Ishikawa (cell line): Measurements from ENCODE around the gene BIRC5.

Experiments
- CEBPB ChIP-seq: IDR thresholded peaks from 2 replicates; pipeline ENCODE4 v1.6.1; 2012
- CREB1 ChIP-seq: IDR thresholded peaks from 2 replicates; pipeline ENCODE4 v1.6.1; 2012; ENCODE audit warnings: low read depth
- EGR1 ChIP-seq: IDR thresholded peaks from 2 replicates; pipeline ENCODE4 v1.6.1; 2012
- EP300 ChIP-seq: IDR thresholded peaks from 2 replicates; pipeline ENCODE4 v1.6.1; 2012; ENCODE audit warnings: borderline replicate concordance
- FOXM1 ChIP-seq: IDR thresholded peaks from 2 replicates; pipeline ENCODE4 v1.6.1; 2012; ENCODE audit warnings: low read depth, borderline replicate concordance
- NFIC ChIP-seq: IDR thresholded peaks from 2 replicates; pipeline ENCODE4 v1.6.1; 2012
- RAD21 ChIP-seq: IDR thresholded peaks from 2 replicates; pipeline ENCODE4 v1.6.1; 2012; ENCODE audit warnings: low read depth
- TAF1 ChIP-seq: IDR thresholded peaks from 2 replicates; pipeline ENCODE4 v1.6.1; 2012; ENCODE audit warnings: low read depth, mild to moderate bottlenecking
- TCF12 ChIP-seq: IDR thresholded peaks from 2 replicates; pipeline ENCODE4 v1.6.1; 2012; ENCODE audit warnings: low read depth
- TEAD4 ChIP-seq: IDR thresholded peaks from 2 replicates; pipeline ENCODE4 v1.6.1; 2012
- YY1 ChIP-seq: IDR thresholded peaks from 2 replicates; pipeline ENCODE4 v1.6.1; 2012; ENCODE audit warnings: low read depth
- ZBTB7A ChIP-seq: IDR thresholded peaks from 2 replicates; pipeline ENCODE4 v1.6.1; 2012; ENCODE audit warnings: low read depth
- TF ChIP-seq, protein P1 (sequence below): IDR thresholded peaks from 2 replicates; pipeline ENCODE4 v1.6.1; 2012
- TF ChIP-seq, protein P2 (sequence below): IDR thresholded peaks from 2 replicates; pipeline ENCODE4 v1.6.1; 2012
- TF ChIP-seq, protein P3 (sequence below): IDR thresholded peaks from 2 replicates; pipeline ENCODE4 v1.6.1; 2012; ENCODE audit warnings: low read depth, mild to moderate bottlenecking

The BIRC5 gene

DNA sequence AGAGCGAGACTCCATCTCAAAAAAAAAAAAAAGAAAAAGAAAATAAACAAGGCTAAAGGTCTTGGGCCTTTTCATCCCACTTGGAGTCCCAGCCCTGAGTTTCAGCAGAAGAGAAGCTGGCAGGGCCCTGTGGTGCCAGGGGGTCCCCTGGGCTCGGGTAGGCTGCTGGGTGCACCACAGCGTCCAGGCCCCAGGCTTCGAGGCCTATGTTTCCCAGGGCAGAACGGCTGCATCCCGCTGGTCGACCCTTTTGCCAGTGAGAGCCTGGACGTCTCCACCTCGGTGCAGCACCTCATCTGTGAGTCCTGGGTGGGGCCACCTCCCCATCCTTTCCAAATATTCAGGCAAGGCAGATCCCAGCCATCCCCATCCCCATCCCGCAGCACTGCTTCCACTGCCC lies 19.6 kb downstream of the BIRC5 start:
- TF ChIP-seq FOXM1 (no peak), YY1 (no peak), TEAD4 (no peak), TCF12 (no peak), EP300 (no peak), EGR1 (no peak), CEBPB (no peak), NFIC (no peak), ZBTB7A (no peak), CREB1 (no peak), TAF1 (no peak), RAD21 (no peak)
- TF ChIP-seq, protein P1, sequence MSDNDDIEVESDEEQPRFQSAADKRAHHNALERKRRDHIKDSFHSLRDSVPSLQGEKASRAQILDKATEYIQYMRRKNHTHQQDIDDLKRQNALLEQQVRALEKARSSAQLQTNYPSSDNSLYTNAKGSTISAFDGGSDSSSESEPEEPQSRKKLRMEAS: no peak
- TF ChIP-seq, protein P2, sequence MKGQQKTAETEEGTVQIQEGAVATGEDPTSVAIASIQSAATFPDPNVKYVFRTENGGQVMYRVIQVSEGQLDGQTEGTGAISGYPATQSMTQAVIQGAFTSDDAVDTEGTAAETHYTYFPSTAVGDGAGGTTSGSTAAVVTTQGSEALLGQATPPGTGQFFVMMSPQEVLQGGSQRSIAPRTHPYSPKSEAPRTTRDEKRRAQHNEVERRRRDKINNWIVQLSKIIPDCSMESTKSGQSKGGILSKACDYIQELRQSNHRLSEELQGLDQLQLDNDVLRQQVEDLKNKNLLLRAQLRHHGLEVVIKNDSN: no peak
- TF ChIP-seq, protein P3, sequence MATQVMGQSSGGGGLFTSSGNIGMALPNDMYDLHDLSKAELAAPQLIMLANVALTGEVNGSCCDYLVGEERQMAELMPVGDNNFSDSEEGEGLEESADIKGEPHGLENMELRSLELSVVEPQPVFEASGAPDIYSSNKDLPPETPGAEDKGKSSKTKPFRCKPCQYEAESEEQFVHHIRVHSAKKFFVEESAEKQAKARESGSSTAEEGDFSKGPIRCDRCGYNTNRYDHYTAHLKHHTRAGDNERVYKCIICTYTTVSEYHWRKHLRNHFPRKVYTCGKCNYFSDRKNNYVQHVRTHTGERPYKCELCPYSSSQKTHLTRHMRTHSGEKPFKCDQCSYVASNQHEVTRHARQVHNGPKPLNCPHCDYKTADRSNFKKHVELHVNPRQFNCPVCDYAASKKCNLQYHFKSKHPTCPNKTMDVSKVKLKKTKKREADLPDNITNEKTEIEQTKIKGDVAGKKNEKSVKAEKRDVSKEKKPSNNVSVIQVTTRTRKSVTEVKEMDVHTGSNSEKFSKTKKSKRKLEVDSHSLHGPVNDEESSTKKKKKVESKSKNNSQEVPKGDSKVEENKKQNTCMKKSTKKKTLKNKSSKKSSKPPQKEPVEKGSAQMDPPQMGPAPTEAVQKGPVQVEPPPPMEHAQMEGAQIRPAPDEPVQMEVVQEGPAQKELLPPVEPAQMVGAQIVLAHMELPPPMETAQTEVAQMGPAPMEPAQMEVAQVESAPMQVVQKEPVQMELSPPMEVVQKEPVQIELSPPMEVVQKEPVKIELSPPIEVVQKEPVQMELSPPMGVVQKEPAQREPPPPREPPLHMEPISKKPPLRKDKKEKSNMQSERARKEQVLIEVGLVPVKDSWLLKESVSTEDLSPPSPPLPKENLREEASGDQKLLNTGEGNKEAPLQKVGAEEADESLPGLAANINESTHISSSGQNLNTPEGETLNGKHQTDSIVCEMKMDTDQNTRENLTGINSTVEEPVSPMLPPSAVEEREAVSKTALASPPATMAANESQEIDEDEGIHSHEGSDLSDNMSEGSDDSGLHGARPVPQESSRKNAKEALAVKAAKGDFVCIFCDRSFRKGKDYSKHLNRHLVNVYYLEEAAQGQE: no peak

DNA sequence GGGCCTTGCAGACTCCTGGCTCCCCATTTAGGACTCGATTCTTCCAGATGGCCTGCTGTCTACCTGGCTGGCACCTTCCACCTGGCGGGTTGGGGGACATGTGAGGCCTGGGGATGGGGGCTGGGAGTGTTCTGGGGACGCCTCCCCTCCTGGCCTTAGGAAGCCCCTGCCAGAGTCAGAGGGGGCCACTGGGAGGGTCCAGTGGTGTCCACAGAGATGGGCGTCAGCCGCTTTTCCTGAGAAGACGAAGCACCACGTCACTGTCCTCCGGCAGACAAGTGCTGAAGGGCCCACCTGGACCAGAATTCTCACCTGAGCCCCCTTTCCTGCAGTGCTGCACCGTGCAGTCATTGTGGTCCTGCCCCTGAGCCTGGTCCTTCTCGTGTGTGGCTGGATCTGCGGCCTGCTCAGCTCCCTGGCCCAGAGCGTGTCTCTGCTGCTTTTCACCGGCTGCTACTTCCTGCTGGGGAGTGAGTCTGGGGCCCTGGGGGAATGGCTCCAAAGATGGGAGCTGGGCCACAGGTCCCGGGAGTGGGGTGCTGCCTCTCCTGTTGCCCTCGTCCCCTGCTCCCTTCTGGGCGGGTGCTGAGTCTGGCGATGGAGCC lies 20.3 kb downstream of the BIRC5 start:
- TF ChIP-seq TAF1 (no peak), FOXM1 (no peak), NFIC (no peak), EGR1 (no peak), ZBTB7A (no peak), TEAD4 (no peak), EP300 (no peak), CEBPB (no peak), CREB1 (no peak), TCF12 (no peak), RAD21 (no peak), YY1 (no peak)
- TF ChIP-seq, protein P3: no peak
- TF ChIP-seq, protein P2: no peak
- TF ChIP-seq, protein P1: no peak

DNA sequence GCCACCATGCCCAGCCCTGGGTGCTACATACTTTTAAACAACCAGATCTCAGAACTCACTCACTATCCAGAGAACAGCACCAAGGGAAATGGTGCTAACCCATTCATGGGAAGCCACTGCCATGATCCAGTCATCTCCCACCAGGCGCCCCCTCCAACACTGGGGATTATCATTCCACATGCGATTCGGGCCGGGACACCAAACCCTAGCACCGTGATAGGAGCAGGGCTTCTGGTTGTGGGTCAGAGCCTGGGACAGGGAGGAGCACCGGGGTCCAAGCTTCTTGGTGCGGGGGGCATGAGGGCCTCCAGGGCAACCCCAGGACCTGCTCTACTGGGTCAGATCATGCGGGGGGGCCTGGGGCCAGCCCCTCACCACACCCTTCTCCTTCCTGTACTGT lies 21.8 kb downstream of the BIRC5 start:
- TF ChIP-seq ZBTB7A (no peak), YY1 (no peak), CEBPB (no peak), TCF12 (no peak)

DNA sequence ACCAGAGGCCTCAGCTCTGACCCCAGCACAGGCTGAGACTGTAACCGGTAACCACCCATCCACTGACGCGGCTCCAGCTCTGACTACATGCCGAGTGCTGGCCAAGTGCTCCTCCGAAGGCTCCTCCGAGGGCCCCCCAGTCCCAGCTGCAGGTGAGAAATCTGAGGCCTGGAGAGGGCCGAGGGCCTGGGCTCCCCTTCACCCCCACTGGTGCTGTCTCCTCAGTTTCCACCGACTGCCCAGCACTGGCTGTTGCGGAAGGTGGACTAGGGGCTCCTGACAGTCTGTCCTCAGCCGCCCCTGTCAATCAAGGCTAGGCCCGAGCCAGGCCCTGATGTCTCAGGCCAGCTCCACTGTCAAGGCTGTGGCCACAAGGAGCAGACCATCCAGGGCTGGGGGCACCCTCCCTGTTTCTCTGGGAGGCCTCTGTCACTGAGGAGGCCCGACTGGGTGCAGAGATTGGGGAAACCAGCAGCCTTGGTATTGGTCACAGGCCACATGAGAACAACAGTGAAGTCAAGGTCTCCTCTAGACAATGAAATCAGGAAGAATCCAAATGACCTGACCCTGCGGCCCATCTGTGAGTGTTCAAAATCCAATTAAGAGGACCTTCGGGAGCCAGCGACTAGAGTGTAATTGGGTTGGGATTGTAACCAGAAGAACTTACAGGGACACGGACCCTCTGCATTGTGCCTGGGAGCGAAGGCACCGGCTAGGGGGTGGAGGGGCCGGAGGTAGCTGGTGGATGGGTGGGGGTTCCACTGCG lies 22.5 kb downstream of the BIRC5 start:
- TF ChIP-seq EGR1 (no peak), CREB1 (no peak), TEAD4 (no peak), RAD21 (no peak), TCF12 (no peak), TAF1 (no peak), CEBPB (no peak)

DNA sequence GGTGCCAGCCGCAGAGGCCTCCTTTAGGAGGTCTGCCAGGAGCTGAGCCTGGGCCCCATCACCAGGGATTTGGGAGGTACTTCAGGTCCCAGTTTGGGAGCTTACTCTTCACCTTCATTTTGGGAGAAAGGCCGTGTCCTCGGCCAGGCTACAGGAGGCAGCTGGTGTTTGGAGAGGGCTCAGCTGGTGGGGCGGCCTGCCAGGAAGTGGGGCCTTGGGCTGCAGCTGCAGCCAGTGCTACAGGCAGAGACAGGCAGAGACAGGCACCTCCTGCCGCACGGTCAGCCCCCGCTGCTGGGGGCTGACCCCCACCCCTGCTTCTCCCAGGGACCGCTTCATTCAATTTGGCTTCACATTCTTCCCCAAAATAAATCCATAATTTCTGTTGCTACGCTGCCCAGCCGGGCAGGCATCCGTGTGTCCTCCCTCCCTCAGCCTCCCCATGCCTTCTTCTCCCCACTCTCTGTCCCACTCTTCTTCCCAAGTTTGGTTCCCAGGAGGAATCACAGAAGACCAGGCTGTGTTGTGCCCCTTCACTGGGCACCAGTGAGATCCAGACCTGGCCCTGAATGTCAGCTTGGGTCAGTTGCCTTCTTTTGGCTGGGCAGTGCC lies 23.5 kb downstream of the BIRC5 start:
- TF ChIP-seq, protein P2: no peak
- no peak for TF ChIP-seq FOXM1
